Sigmoid colon (tissue), 7 donors: Measurements from ENCODE around the gene STXBP5. TPM values are rescaled to one million over a fixed set of nuclear protein-coding genes. Genes with fewer than 3 reads are reported as not detected.
A peak's percentile ranks its signal among the peaks of the same experiment; 100 is the strongest.

Source experiments
- DNase-seq: peaks from one replicate; pipeline ENCODE4 v3.0.0-alpha.2; 2019
- H3K27ac ChIP-seq, 4 donors: fragments of 200-600 bp; sonication (generic); one replicate each; pipeline ENCODE4 v1.5.1; 2016 to 2019; ENCODE audit warnings: mild to moderate bottlenecking in 1 of 4
- H3K27me3 ChIP-seq, 3 donors: fragments of 200-600 bp; sonication (generic); one replicate each; pipeline ENCODE4 v1.5.1; 2019; ENCODE audit warnings: mild to moderate bottlenecking in 1 of 3
- H3K36me3 ChIP-seq, 4 donors: fragments of 200-600 bp; sonication (generic); one replicate each; pipeline ENCODE4 v1.5.1; 2016 to 2019
- H3K4me1 ChIP-seq, 4 donors: fragments of 200-600 bp; sonication (generic); one replicate each; pipeline ENCODE4 v1.5.1; 2017 to 2019
- H3K4me3 ChIP-seq, 4 donors: fragments of 200-600 bp; sonication (generic); one replicate each; pipeline ENCODE4 v1.5.1; 2017 to 2019; ENCODE audit warnings: mild to moderate bottlenecking in 2 of 4, moderate library complexity in 1 of 4
- H3K9me3 ChIP-seq, 4 donors: fragments of 200-600 bp in 3 of 4; sonication (generic) in 3 of 4; one replicate each; pipeline versions ENCODE4 v1.5.1 to v1.6.1; 2013 to 2019
- EP300 ChIP-seq, 4 donors: sonication (generic); formaldehyde crosslinking; IDR thresholded peaks; one replicate each; pipeline ENCODE4 v1.6.1; 2017; ENCODE audit warnings: antibody characterized with exemption in 4 of 4
- POLR2A ChIP-seq, 2 donors: fragments of 450-650 bp; IDR thresholded peaks; one replicate each; pipeline ENCODE4 v1.6.1; 2016; ENCODE audit warnings: antibody characterized with exemption in 2 of 2, mild to moderate bottlenecking in 2 of 2, moderate library complexity in 2 of 2
- POLR2AphosphoS5 ChIP-seq, 4 donors: sonication (generic); formaldehyde crosslinking; IDR thresholded peaks; one replicate each; pipeline ENCODE4 v1.6.1; 2017; ENCODE audit warnings: antibody characterized with exemption in 4 of 4
- WGBS, 2 donors: extraction: QIAGEN DNeasy Blood & Tissue Kit; methylation state at CpG; one replicate each; pipeline ENCODE4 v1.1.7; 2013; 5-methylcytosine and 5-hydroxymethylcytosine counted together
- intact Hi-C: fragments of 100-400 bp; cut with DNase I; formaldehyde crosslinking; loops from one replicate; pipeline ENCODE4 v1.15.1; 2023
- polyA plus RNA-seq, 3 donors: library from polyadenylated mRNA; stranded (reverse); fragments of 200-250 nt; gene quantifications; one replicate each; pipeline ENCODE4 v1.2.3, GENCODE V29; 2013
- total RNA-seq, 4 donors: library from RNA; depleted of rRNA; stranded (reverse); fragments of >200 nt; gene quantifications; one replicate each; pipeline ENCODE4 v1.1.0, GENCODE V29; 2016
- TF ChIP-seq, protein P1 (sequence below), 4 experiments: fragments of 450-650 bp in 3 of 4; fragments of 200-600 bp in 1 of 4; IDR thresholded peaks; one replicate each; pipeline ENCODE4 v1.5.1; 2016 to 2019; ENCODE audit warnings: antibody characterized with exemption in 4 of 4, mild to moderate bottlenecking in 3 of 4, moderate library complexity in 2 of 4
- donor health status: healthy with polysubstance abuse.
- donor health status: Bipolar disorder and iron deficiency.
- donor health status: healthy.

Gene STXBP5
- total and polyA plus RNA-seq, 7 donors: 16.0 to 34.3 (median 24.2) TPM

DNA sequence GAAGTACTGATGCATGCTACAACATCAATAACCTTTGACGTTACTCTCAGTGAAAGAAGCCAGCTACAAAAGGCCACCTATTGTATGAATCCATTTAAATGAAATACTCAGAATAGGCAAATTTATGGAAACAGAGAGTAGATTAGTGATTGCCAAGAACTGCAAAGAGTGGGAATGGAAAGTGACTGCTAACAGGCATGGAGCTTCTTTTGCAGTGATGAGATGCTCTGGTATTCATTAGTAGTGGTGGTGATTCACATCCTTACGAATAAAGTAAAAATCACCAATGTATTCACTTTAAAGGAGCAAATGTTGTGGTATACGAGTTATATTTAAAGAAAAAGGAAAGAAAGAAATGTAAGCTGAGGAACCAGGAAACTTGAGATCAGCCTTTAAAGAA lies 177.5 kb downstream of the STXBP5 start:
- no peak overlapping the region for H3K4me3 ChIP-seq
- no peak overlapping the region for H3K27ac ChIP-seq
- TF ChIP-seq POLR2A (IDR thresholded peaks at IDR 0.05) (no peak), EP300 (IDR thresholded peaks at IDR 0.05) (no peak), POLR2AphosphoS5 (IDR thresholded peaks at IDR 0.05) (no peak)
- TF ChIP-seq, protein P1, sequence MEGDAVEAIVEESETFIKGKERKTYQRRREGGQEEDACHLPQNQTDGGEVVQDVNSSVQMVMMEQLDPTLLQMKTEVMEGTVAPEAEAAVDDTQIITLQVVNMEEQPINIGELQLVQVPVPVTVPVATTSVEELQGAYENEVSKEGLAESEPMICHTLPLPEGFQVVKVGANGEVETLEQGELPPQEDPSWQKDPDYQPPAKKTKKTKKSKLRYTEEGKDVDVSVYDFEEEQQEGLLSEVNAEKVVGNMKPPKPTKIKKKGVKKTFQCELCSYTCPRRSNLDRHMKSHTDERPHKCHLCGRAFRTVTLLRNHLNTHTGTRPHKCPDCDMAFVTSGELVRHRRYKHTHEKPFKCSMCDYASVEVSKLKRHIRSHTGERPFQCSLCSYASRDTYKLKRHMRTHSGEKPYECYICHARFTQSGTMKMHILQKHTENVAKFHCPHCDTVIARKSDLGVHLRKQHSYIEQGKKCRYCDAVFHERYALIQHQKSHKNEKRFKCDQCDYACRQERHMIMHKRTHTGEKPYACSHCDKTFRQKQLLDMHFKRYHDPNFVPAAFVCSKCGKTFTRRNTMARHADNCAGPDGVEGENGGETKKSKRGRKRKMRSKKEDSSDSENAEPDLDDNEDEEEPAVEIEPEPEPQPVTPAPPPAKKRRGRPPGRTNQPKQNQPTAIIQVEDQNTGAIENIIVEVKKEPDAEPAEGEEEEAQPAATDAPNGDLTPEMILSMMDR (IDR thresholded peaks at IDR 0.05): no peak
- peaks cover 0 to 68% (median 11%) of the 10 kb centered on the region in 4 donors for H3K36me3 ChIP-seq
- intact Hi-C loops: loop anchor here (10.0 kb wide), 1 partner anchor 783 kb away; no protein-coding TSS in a partner anchor
- no peaks in the 10 kb centered on the region for H3K4me1 ChIP-seq
- 95 to 97% methylated on average over 3 of the region's 3 CpGs for WGBS, 2 donors
- DNase-seq: no peak
- no peaks in the 10 kb centered on the region for H3K27me3 ChIP-seq
- H3K9me3 ChIP-seq: peaks cover 0 to 1% (median 0%) of the 10 kb centered on the region in 4 donors

DNA sequence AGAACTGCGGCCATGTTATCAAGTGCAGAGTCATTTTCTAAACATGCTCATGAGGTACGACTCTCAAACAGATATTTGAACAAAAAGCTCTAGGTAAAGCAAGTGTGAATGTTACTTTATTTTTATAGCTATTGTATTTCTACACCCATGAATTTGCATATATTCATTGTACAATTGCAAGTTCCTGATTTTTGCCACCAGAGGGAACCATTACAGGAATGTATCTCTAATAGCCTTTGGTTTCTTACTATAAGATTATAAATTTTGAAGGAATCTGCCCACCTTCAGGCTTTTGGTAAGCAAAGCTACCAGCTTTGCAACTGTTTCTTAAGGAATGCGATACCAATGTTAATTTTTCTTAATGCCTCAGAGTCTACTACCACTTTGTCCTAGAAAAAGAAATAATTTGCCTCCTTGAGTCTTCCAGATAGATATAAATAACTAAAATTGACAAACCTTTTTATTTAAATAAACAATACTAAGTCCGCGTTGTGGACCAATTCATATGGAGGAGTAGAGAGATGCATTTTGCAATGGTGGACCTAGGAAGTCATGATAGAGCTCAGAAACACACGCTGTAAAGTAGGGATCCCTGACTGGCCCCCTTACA lies 178.8 kb downstream of the STXBP5 start:
- no peak for DNase-seq
- Histone ChIP-seq H3K27me3 (no peaks in the 10 kb centered on the region), H3K4me3 (no peak overlapping the region), H3K27ac (no peak overlapping the region), H3K9me3 (peaks cover 0 to 1% (median 0%) of the 10 kb centered on the region in 4 donors), H3K4me1 (no peaks in the 10 kb centered on the region), H3K36me3 (peaks cover 0 to 61% (median 11%) of the 10 kb centered on the region in 4 donors)
- TF ChIP-seq EP300 (IDR thresholded peaks at IDR 0.05): no peak
- TF ChIP-seq, protein P1 (IDR thresholded peaks at IDR 0.05): peak in 3 of 4 experiments; percentile 15 to 52 (median 17)
- TF ChIP-seq POLR2A (IDR thresholded peaks at IDR 0.05): no peak
- no peak for TF ChIP-seq POLR2AphosphoS5 (IDR thresholded peaks at IDR 0.05)
- intact Hi-C loops: loop anchor here (10.0 kb wide), 1 partner anchor 782 kb away; no protein-coding TSS in a partner anchor
- 90 to 94% methylated on average over 6 of the region's 6 CpGs for WGBS, 2 donors

DNA sequence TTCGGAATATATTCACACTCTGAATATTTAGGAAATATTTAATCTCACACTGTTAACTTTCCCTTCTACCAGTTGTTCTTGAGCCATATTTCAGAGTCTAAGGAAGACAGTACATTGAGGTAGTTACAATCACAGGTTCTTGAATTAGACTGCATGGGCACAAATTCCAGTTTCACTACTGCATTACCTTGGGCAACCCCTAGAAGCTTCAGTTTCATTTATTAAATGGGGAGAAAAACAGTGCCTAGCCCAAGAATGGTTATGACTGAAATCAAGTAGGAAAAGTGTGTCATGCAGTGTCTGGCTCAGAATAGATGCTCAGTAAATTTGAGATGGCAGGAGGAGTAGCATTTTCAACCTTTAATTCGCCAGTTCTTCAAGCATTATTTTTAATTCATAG lies 179.8 kb downstream of the STXBP5 start:
- H3K27me3 ChIP-seq: no peaks in the 10 kb centered on the region
- H3K9me3 ChIP-seq: no peaks in the 10 kb centered on the region
- H3K27ac ChIP-seq: no peak overlapping the region
- DNase-seq: no peak
- intact Hi-C loops: loop anchor here (10.0 kb wide), 1 partner anchor 781 kb away; no protein-coding TSS in a partner anchor
- no peaks in the 10 kb centered on the region for H3K4me1 ChIP-seq
- 96 to 100% methylated on average over 2 of the region's 2 CpGs for WGBS, 2 donors
- peaks cover 0 to 56% (median 9%) of the 10 kb centered on the region in 4 donors for H3K36me3 ChIP-seq
- TF ChIP-seq POLR2AphosphoS5 (IDR thresholded peaks at IDR 0.05) (no peak), EP300 (IDR thresholded peaks at IDR 0.05) (no peak), POLR2A (IDR thresholded peaks at IDR 0.05) (no peak)
- TF ChIP-seq, protein P1 (IDR thresholded peaks at IDR 0.05): no peak
- H3K4me3 ChIP-seq: no peak overlapping the region

DNA sequence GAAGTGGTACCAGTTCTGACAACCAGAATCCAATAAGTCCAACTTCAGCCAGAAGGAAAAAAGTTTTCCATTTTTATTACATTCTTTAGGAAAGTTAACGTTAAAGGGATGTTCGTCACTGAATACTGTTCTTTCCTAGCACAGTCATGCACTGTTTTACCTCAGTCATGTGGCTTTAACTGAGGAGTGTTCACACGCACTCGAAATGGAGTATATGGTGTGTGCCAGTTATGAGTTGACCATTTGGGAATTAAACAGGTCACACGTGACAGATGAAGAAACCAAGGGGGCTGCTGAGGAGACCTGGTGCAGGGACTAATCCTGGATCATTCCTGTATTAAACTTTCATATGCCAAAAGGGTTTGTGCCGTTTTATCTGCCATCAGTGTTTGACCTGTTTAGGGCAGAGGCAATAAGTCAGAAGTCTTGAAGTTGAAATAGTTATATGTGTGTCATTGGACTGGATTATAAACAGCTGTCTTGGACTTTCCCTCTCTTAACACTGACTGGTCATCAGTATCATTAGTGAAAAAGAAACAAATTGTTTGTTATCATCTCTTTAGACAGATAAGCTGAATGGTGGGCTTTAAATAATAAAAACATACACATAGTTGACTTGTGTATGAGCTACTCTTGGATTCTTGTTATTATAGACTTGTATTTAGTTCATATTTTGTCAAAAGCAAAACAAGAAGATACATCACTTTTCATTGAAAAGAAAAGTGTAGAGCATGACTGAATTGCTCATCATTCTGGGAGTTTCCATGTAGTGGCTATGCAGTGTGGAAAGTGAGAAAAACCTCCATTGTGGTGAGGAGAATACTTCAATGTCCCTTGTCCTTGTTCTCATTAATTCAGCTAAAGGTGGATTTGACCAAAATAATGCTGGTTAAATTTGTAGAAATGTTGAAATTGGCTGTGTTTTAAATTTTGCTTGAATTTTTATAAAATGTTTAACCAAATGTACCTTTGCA lies 180.8 kb downstream of the STXBP5 start:
- Histone ChIP-seq H3K9me3 (no peaks in the 10 kb centered on the region), H3K4me1 (no peaks in the 10 kb centered on the region), H3K4me3 (no peak overlapping the region), H3K27ac (no peak overlapping the region), H3K36me3 (peaks cover 0 to 48% (median 5%) of the 10 kb centered on the region in 4 donors), H3K27me3 (no peaks in the 10 kb centered on the region)
- TF ChIP-seq, protein P1 (IDR thresholded peaks at IDR 0.05): no peak
- TF ChIP-seq POLR2AphosphoS5 (IDR thresholded peaks at IDR 0.05) (no peak), EP300 (IDR thresholded peaks at IDR 0.05) (no peak), POLR2A (IDR thresholded peaks at IDR 0.05) (no peak)
- intact Hi-C loops: loop anchor here (10.0 kb wide), 1 partner anchor 780 kb away; no protein-coding TSS in a partner anchor
- 86 to 89% methylated on average over 6 of the region's 6 CpGs for WGBS, 2 donors
- DNase-seq: no peak
